A673 (cell line): Measurements from ENCODE around the gene RNH1.

Source experiments
- EZH2 ChIP-seq: fragments of 200-600 bp; sonication (generic); IDR thresholded peaks from 2 replicates; pipeline ENCODE4 v1.6.1; 2017; ENCODE audit warnings: borderline replicate concordance, low read depth, mild to moderate bottlenecking, mixed read lengths, antibody characterized with exemption, low read length; ENCODE audit not compliant: poor library complexity, severe bottlenecking
- TF ChIP-seq, protein P1 (sequence below): fragments of 300-800, 200-600 bp; sonication (generic); conservative IDR thresholded peaks from 2 replicates; pipeline ENCODE4 v1.5.1; 2017; ENCODE audit warnings: low read depth, mild to moderate bottlenecking, antibody characterized with exemption, low read length, moderate library complexity, mixed read lengths

DNA sequence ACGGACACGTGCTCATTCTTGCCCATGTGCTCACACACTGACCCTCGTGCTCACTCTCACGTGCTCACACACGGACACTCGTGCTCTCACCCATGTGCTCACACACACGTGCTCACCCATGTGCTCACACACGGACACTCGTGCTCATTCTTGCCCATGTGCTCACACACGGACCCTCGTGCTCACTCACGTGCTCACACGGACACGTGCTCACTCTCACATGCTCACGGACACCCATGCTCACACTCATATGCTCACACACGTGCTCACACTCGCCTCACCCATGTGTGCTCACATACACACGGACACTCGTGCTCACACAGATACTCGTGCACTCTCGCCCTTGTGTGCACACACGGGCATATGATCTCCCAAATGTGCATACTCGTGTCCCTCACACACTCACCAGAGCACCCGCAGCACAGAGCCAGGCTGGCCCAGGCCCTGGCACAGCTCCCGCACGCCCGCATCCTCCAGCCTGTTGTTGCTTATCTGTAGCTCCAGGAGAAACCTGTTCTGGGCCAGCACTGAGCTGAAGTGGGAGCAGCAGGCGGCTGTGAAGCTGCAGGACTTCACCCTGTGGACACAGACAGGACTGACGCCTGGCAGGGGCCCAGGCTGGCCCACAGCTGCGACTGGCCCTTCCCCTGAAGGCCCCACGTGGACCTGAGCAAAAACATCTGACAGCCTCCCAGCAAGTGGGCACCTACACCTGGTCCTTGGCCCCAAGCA is 9.3 kb downstream of the RNH1 start:
- no peak for TF ChIP-seq EZH2
- TF ChIP-seq, protein P1, sequence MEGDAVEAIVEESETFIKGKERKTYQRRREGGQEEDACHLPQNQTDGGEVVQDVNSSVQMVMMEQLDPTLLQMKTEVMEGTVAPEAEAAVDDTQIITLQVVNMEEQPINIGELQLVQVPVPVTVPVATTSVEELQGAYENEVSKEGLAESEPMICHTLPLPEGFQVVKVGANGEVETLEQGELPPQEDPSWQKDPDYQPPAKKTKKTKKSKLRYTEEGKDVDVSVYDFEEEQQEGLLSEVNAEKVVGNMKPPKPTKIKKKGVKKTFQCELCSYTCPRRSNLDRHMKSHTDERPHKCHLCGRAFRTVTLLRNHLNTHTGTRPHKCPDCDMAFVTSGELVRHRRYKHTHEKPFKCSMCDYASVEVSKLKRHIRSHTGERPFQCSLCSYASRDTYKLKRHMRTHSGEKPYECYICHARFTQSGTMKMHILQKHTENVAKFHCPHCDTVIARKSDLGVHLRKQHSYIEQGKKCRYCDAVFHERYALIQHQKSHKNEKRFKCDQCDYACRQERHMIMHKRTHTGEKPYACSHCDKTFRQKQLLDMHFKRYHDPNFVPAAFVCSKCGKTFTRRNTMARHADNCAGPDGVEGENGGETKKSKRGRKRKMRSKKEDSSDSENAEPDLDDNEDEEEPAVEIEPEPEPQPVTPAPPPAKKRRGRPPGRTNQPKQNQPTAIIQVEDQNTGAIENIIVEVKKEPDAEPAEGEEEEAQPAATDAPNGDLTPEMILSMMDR = no peak
